CD4-positive, alpha-beta T cell treated with Interleukin-15 for 4 hours (primary cell): Measurements from ENCODE around the gene CHD9.
A peak's percentile ranks its signal among the peaks of the same experiment; 100 is the strongest.
"Not testable (repeated sequence)": the region's sequence is repeated elsewhere in the genome, so short reads cannot be mapped to it uniquely, and the experiment has no call there.

ENCODE experiments used
- DNase-seq: peaks from one replicate; pipeline ENCODE4 v3.0.0-alpha.2; 2020; ENCODE audit warnings: low spot score

Gene CHD9

GRCh38 chr16:53131363-53132071, 76.7 kb downstream of the CHD9 start:
- DNase-seq: peak; percentile 31

- no peak for DNase-seq
Measured at GRCh38 chr16:53132406-53132805, 77.6 kb downstream of the CHD9 start.

GRCh38 chr16:53135329-53135728, 80.5 kb downstream of the CHD9 start:
- no peak for DNase-seq

- DNase-seq: no peak
Measured at GRCh38 chr16:53142823-53143568, 88.2 kb downstream of the CHD9 start.

- no peak for DNase-seq
Measured at GRCh38 chr16:53147500-53148065, 92.8 kb downstream of the CHD9 start.

GRCh38 chr16:53150769-53151168, 96.0 kb downstream of the CHD9 start:
- DNase-seq: no peak

- no peak for DNase-seq
Measured at GRCh38 chr16:53152329-53152728, 97.5 kb downstream of the CHD9 start.

GRCh38 chr16:53153130-53153529, 98.3 kb downstream of the CHD9 start:
- DNase-seq: no peak

- no peak for DNase-seq
Measured at GRCh38 chr16:53154513-53154912, 99.7 kb downstream of the CHD9 start.

GRCh38 chr16:53156516-53156915, 101.7 kb downstream of the CHD9 start:
- DNase-seq: no peak

GRCh38 chr16:53159781-53160436, 105.1 kb downstream of the CHD9 start:
- peak; percentile 62 for DNase-seq

GRCh38 chr16:53166099-53166498, 111.3 kb downstream of the CHD9 start:
- DNase-seq: no peak

GRCh38 chr16:53168744-53169143, 114.0 kb downstream of the CHD9 start:
- no peak for DNase-seq

- no peak for DNase-seq
Measured at GRCh38 chr16:53172517-53172916, 117.7 kb downstream of the CHD9 start.

- no peak for DNase-seq
Measured at GRCh38 chr16:53175118-53175517, 120.3 kb downstream of the CHD9 start.

- no peak for DNase-seq
Measured at GRCh38 chr16:53176434-53176833, 121.6 kb downstream of the CHD9 start.

GRCh38 chr16:53183442-53183841, 128.7 kb downstream of the CHD9 start:
- DNase-seq: no peak

- not testable (repeated sequence) for DNase-seq
Measured at GRCh38 chr16:53185741-53186140, 130.9 kb downstream of the CHD9 start.

GRCh38 chr16:53187775-53188174, 133.0 kb downstream of the CHD9 start:
- no peak for DNase-seq

GRCh38 chr16:53191413-53191812, 136.6 kb downstream of the CHD9 start:
- no peak for DNase-seq

- DNase-seq: no peak
Measured at GRCh38 chr16:53198933-53199332, 144.1 kb downstream of the CHD9 start.

- no peak for DNase-seq
Measured at GRCh38 chr16:53201900-53202299, 147.1 kb downstream of the CHD9 start.

- DNase-seq: no peak
Measured at GRCh38 chr16:53202398-53202797, 147.6 kb downstream of the CHD9 start.
